ENCODE measurements around the gene CBY1. TPM values are rescaled to one million over a fixed set of nuclear protein-coding genes. Genes with fewer than 3 reads are reported as not detected.
A peak's percentile ranks its signal among the peaks of the same experiment; 100 is the strongest.

CBY1 gene
- polyA plus RNA-seq, 1 of the 3 experiments (the other 2 are of a cell fraction), result 21.8 TPM

- Histone ChIP-seq H3K9ac (no peak overlapping the region), H3K27me3 (ENCODE audit: insufficient read depth) (no peaks in the 10 kb centered on the region), H3K36me3 (replicated peaks in 1 of 2; ENCODE audit: control insufficient read depth in 1 of 2, insufficient read depth in 2 of 2, low read length in 1 of 2) (peaks cover 0 to 4% of the 10 kb centered on the region in 2 experiments), H3K27ac (ENCODE audit: low read depth in 2 of 2, low read length in 1 of 2) (no peak overlapping the region; a peak in 1 of 4 replicates), H3K4me1 (ENCODE audit: control insufficient read depth in 1 of 2, insufficient read depth in 2 of 2, low read depth in 1 of 2, low read length in 1 of 2) (no peaks in the 10 kb centered on the region; a peak in 1 of 4 replicates), H3K79me2 (ENCODE audit: insufficient read depth) (peaks cover 33% of the 10 kb centered on the region; the same call in 1 of the 2 replicates), H3K9me3 (no peaks in the 10 kb centered on the region), H3F3A (replicated peaks; ENCODE audit: insufficient read depth) (peaks cover 6% of the 10 kb centered on the region), H3K4me2 (no peak overlapping the region), H3K4me3 (ENCODE audit: low read depth in 2 of 2, low read length in 1 of 2) (no peak overlapping the region), H2AFZ (ENCODE audit: low read depth) (no peak overlapping the region), H4K20me1 (ENCODE audit: insufficient read depth) (no peaks in the 10 kb centered on the region), H3K9me2 (no peaks in the 10 kb centered on the region)
- no peak for DNase-seq
- ChIA-PET POLR2A (no interaction called here), CTCF (interaction anchor here (0.9 to 1.3 kb wide), 2 partner anchors 49 to 51 kb away, joined by 3 read pairs; no protein-coding TSS in a partner anchor)
- 100% methylated on average over 3 of the region's 6 CpGs for WGBS (ENCODE audit: low lambda C conversion rate)
- TF ChIP-seq FOXJ3 (CRISPR knock-in tag; IDR thresholded peaks at IDR 0.05), result no peak
- TF ChIP-seq, protein P1, sequence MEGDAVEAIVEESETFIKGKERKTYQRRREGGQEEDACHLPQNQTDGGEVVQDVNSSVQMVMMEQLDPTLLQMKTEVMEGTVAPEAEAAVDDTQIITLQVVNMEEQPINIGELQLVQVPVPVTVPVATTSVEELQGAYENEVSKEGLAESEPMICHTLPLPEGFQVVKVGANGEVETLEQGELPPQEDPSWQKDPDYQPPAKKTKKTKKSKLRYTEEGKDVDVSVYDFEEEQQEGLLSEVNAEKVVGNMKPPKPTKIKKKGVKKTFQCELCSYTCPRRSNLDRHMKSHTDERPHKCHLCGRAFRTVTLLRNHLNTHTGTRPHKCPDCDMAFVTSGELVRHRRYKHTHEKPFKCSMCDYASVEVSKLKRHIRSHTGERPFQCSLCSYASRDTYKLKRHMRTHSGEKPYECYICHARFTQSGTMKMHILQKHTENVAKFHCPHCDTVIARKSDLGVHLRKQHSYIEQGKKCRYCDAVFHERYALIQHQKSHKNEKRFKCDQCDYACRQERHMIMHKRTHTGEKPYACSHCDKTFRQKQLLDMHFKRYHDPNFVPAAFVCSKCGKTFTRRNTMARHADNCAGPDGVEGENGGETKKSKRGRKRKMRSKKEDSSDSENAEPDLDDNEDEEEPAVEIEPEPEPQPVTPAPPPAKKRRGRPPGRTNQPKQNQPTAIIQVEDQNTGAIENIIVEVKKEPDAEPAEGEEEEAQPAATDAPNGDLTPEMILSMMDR (IDR thresholded peaks at IDR 0.05), result no peak
- TF ChIP-seq SIN3A (IDR thresholded peaks at IDR 0.05; ENCODE audit: borderline replicate concordance, low read depth, low read length), result no peak
- no peak for TF ChIP-seq NFIC (IDR thresholded peaks at IDR 0.05; ENCODE audit: borderline replicate concordance)
- TF ChIP-seq RXRA (IDR thresholded peaks at IDR 0.05; ENCODE audit: borderline replicate concordance, low read depth), result no peak
- no peak for TF ChIP-seq ELF1 (IDR thresholded peaks at IDR 0.05)
- no peak for TF ChIP-seq JUND (IDR thresholded peaks at IDR 0.05)
- TF ChIP-seq MEF2A (IDR thresholded peaks at IDR 0.05; ENCODE audit: borderline replicate concordance, low read depth), result no peak
- TF ChIP-seq RCOR1 (IDR thresholded peaks at IDR 0.05; ENCODE audit: low read length), result no peak
- TF ChIP-seq, protein P2, sequence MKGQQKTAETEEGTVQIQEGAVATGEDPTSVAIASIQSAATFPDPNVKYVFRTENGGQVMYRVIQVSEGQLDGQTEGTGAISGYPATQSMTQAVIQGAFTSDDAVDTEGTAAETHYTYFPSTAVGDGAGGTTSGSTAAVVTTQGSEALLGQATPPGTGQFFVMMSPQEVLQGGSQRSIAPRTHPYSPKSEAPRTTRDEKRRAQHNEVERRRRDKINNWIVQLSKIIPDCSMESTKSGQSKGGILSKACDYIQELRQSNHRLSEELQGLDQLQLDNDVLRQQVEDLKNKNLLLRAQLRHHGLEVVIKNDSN (IDR thresholded peaks at IDR 0.05; ENCODE audit: borderline replicate concordance, low read depth), result no peak
- no peak for TF ChIP-seq GATA2 (CRISPR knock-in tag; IDR thresholded peaks at IDR 0.05)
- TF ChIP-seq FOSL2 (IDR thresholded peaks at IDR 0.05; ENCODE audit: borderline replicate concordance, low read depth), result no peak
Observed at GRCh38 chr22:38717244-38717643, 60.8 kb downstream of the CBY1 start.

DNA sequence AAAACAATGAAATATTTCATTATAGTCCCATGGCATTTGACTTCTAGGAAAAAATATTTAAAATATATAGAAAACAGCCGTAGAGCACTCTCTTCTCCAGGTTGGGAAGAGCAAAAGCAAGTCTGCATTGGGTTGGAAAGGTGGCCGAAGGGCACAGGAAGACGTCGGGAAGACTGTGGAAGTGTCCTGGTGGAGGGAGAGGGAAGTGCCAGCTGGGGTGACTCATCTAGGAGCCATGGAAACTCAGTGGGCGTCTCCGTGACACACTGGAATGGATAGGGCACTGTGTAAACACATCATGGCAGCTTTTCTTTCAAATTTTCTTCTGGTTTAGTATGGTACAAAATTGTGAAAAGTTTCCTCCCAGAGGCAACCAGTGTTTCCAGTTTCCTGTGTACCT lies 62.0 kb downstream of the CBY1 start:
- CTCF ChIA-PET, result interaction anchor here (1.3 to 4.7 kb wide), 2 partner anchors 14 to 48 kb away, joined by 3 to 15 read pairs; no protein-coding TSS in a partner anchor
- POLR2A ChIA-PET, result no interaction called here
- no peak overlapping the region for H3K9ac ChIP-seq

More for the DNA sequence above, 62.0 kb downstream of the CBY1 start:
- Histone ChIP-seq H3K27ac (ENCODE audit: low read depth in 2 of 2, low read length in 1 of 2) (peak overlapping the region in 1 of 2 experiments; percentile 64; a peak in 2 of 4 replicates), H3K4me2 (0 out of 2 replicates have a peak overlapping the region, but pooled peaks have one; percentile 33), H3K4me1 (ENCODE audit: control insufficient read depth in 1 of 2, insufficient read depth in 2 of 2, low read depth in 1 of 2, low read length in 1 of 2) (no peaks in the 10 kb centered on the region; a peak in 1 of 4 replicates), H3K36me3 (replicated peaks in 1 of 2; ENCODE audit: control insufficient read depth in 1 of 2, insufficient read depth in 2 of 2, low read length in 1 of 2) (peaks cover 0 to 9% of the 10 kb centered on the region in 2 experiments), H3K9me3 (no peaks in the 10 kb centered on the region), H3K27me3 (ENCODE audit: insufficient read depth) (no peaks in the 10 kb centered on the region), H4K20me1 (ENCODE audit: insufficient read depth) (no peaks in the 10 kb centered on the region), H3K9me2 (no peaks in the 10 kb centered on the region), H2AFZ (ENCODE audit: low read depth) (no peak overlapping the region), H3K79me2 (ENCODE audit: insufficient read depth) (peaks cover 21% of the 10 kb centered on the region; the same call in 1 of the 2 replicates), H3F3A (replicated peaks; ENCODE audit: insufficient read depth) (peaks cover 6% of the 10 kb centered on the region), H3K4me3 (ENCODE audit: low read depth in 2 of 2, low read length in 1 of 2) (no peak overlapping the region)
- TF ChIP-seq JUND (IDR thresholded peaks at IDR 0.05), result 0 out of 2 replicates have a peak, but pooled peaks have one; percentile 17
- TF ChIP-seq, protein P1 (IDR thresholded peaks at IDR 0.05), result peak; percentile 46
- TF ChIP-seq FOSL2 (IDR thresholded peaks at IDR 0.05; ENCODE audit: borderline replicate concordance, low read depth), result peak; percentile 62
- TF ChIP-seq GATA2 (CRISPR knock-in tag; IDR thresholded peaks at IDR 0.05), result no peak
- DNase-seq, result peak; percentile 45
- WGBS (ENCODE audit: low lambda C conversion rate), result 21% methylated on average over 6 of the region's 6 CpGs

Measured in SK-N-SH (cell line).